Ovary (tissue), 3 donors: Measurements from ENCODE around the gene GGPS1.

Experiments
- CTCF ChIP-seq, 3 donors: fragments of 450-650 bp in 2 of 3; fragments of 200-600 bp in 1 of 3; IDR thresholded peaks; one replicate each; pipeline versions ENCODE4 v1.5.1 to v1.8.0; 2016 to 2022; ENCODE audit warnings: antibody characterized with exemption in 3 of 3, mild to moderate bottlenecking in 1 of 3
- POLR2A ChIP-seq: fragments of 450-650 bp; IDR thresholded peaks from one replicate; pipeline ENCODE4 v1.6.1; 2017; ENCODE audit warnings: antibody characterized with exemption, mild to moderate bottlenecking, moderate library complexity
- donor health status: DM: no; HTN: no; CAD: no.

GRCh38 chr1:235302143-235302542 lies 26.2 kb upstream of the GGPS1 start:
- TF ChIP-seq CTCF (IDR thresholded peaks at IDR 0.05) (no peak), POLR2A (no peak)
